ENCODE data around the gene C5orf22. TPM values are rescaled to one million over a fixed set of nuclear protein-coding genes. Genes with fewer than 3 reads are reported as not detected.
"Not testable (repeated sequence)": the region's sequence is repeated elsewhere in the genome, so short reads cannot be mapped to it uniquely, and the experiment has no call there.

The C5orf22 gene
- total RNA-seq, 1 experiment from 2014 or later = 28.9 TPM

- Histone ChIP-seq H3K4me3 (ENCODE audit: insufficient read depth, low read depth, low read length) (peak overlapping the region; percentile 90), H3K36me3 (replicated peaks; ENCODE audit: control insufficient read depth, insufficient read depth, low read length) (peaks cover 21% of the 10 kb centered on the region), H3K27me3 (ENCODE audit: control insufficient read depth, insufficient read depth, low read length) (no peaks in the 10 kb centered on the region)
- DNase-seq = no peak
Observed at GRCh38 chr5:31530541-31531265, 1.4 kb upstream of the C5orf22 start.

- Histone ChIP-seq H3K4me3 (ENCODE audit: insufficient read depth, low read depth, low read length) (peak overlapping the region; percentile 90), H3K36me3 (replicated peaks; ENCODE audit: control insufficient read depth, insufficient read depth, low read length) (peaks cover 19% of the 10 kb centered on the region), H3K27me3 (ENCODE audit: control insufficient read depth, insufficient read depth, low read length) (no peaks in the 10 kb centered on the region)
- no peak for DNase-seq
Observed at GRCh38 chr5:31531543-31531887, 586 bp upstream of the C5orf22 start.

- DNase-seq = no peak
- Histone ChIP-seq H3K27me3 (ENCODE audit: control insufficient read depth, insufficient read depth, low read length) (no peaks in the 10 kb centered on the region), H3K36me3 (replicated peaks; ENCODE audit: control insufficient read depth, insufficient read depth, low read length) (peaks cover 11% of the 10 kb centered on the region), H3K4me3 (ENCODE audit: insufficient read depth, low read depth, low read length) (no peak overlapping the region)
Observed at GRCh38 chr5:31534527-31535046, 2.5 kb downstream of the C5orf22 start.

GRCh38 chr5:31536873-31537272, 4.8 kb downstream of the C5orf22 start:
- no peaks in the 10 kb centered on the region for H3K27me3 ChIP-seq (ENCODE audit: control insufficient read depth, insufficient read depth, low read length)
- no peak for DNase-seq
- H3K36me3 ChIP-seq (replicated peaks; ENCODE audit: control insufficient read depth, insufficient read depth, low read length) = peaks cover 14% of the 10 kb centered on the region

GRCh38 chr5:31537349-31537748, 5.2 kb downstream of the C5orf22 start:
- Histone ChIP-seq H3K27me3 (ENCODE audit: control insufficient read depth, insufficient read depth, low read length) (no peaks in the 10 kb centered on the region), H3K4me3 (ENCODE audit: insufficient read depth, low read depth, low read length) (no peak overlapping the region), H3K36me3 (replicated peaks; ENCODE audit: control insufficient read depth, insufficient read depth, low read length) (peaks cover 14% of the 10 kb centered on the region)
- no peak for DNase-seq

More at GRCh38 chr5:31536873-31537272, 4.8 kb downstream of the C5orf22 start:
- H3K4me3 ChIP-seq (ENCODE audit: insufficient read depth, low read depth, low read length) = no peak overlapping the region

GRCh38 chr5:31537851-31538250, 5.8 kb downstream of the C5orf22 start:
- H3K4me3 ChIP-seq (ENCODE audit: insufficient read depth, low read depth, low read length) = no peak overlapping the region
- no peaks in the 10 kb centered on the region for H3K27me3 ChIP-seq (ENCODE audit: control insufficient read depth, insufficient read depth, low read length)
- H3K36me3 ChIP-seq (replicated peaks; ENCODE audit: control insufficient read depth, insufficient read depth, low read length) = peaks cover 14% of the 10 kb centered on the region
- DNase-seq = no peak

- not testable (repeated sequence) for H3K4me3 ChIP-seq (ENCODE audit: insufficient read depth, low read depth, low read length); H3K27me3 ChIP-seq (ENCODE audit: control insufficient read depth, insufficient read depth, low read length); H3K36me3 ChIP-seq (replicated peaks; ENCODE audit: control insufficient read depth, insufficient read depth, low read length); DNase-seq
Observed at GRCh38 chr5:31549114-31549513, 17.0 kb downstream of the C5orf22 start.

- Histone ChIP-seq H3K27me3 (ENCODE audit: control insufficient read depth, insufficient read depth, low read length) (no peaks in the 10 kb centered on the region), H3K4me3 (ENCODE audit: insufficient read depth, low read depth, low read length) (no peak overlapping the region), H3K36me3 (replicated peaks; ENCODE audit: control insufficient read depth, insufficient read depth, low read length) (peaks cover 5% of the 10 kb centered on the region)
- DNase-seq = peak; percentile 21
Observed at GRCh38 chr5:31551878-31552277, 19.8 kb downstream of the C5orf22 start.

- H3K4me3 ChIP-seq (ENCODE audit: insufficient read depth, low read depth, low read length) = no peak overlapping the region
Observed at GRCh38 chr5:31553863-31554262, 21.8 kb downstream of the C5orf22 start.

GRCh38 chr5:31554552-31554951, 22.5 kb downstream of the C5orf22 start:
- no peak for DNase-seq
- Histone ChIP-seq H3K4me3 (ENCODE audit: insufficient read depth, low read depth, low read length) (no peak overlapping the region), H3K36me3 (replicated peaks; ENCODE audit: control insufficient read depth, insufficient read depth, low read length) (peaks cover 2% of the 10 kb centered on the region), H3K27me3 (ENCODE audit: control insufficient read depth, insufficient read depth, low read length) (no peaks in the 10 kb centered on the region)

More at GRCh38 chr5:31553863-31554262, 21.8 kb downstream of the C5orf22 start:
- Histone ChIP-seq H3K36me3 (replicated peaks; ENCODE audit: control insufficient read depth, insufficient read depth, low read length) (peaks cover 2% of the 10 kb centered on the region), H3K27me3 (ENCODE audit: control insufficient read depth, insufficient read depth, low read length) (no peaks in the 10 kb centered on the region)
- no peak for DNase-seq

GRCh38 chr5:31556461-31556860, 24.4 kb downstream of the C5orf22 start:
- DNase-seq = no peak
- H3K4me3 ChIP-seq (ENCODE audit: insufficient read depth, low read depth, low read length) = no peak overlapping the region
- peaks cover 2% of the 10 kb centered on the region for H3K36me3 ChIP-seq (replicated peaks; ENCODE audit: control insufficient read depth, insufficient read depth, low read length)
- no peaks in the 10 kb centered on the region for H3K27me3 ChIP-seq (ENCODE audit: control insufficient read depth, insufficient read depth, low read length)

- no peaks in the 10 kb centered on the region for H3K27me3 ChIP-seq (ENCODE audit: control insufficient read depth, insufficient read depth, low read length)
- DNase-seq = no peak
- no peaks in the 10 kb centered on the region for H3K36me3 ChIP-seq (replicated peaks; ENCODE audit: control insufficient read depth, insufficient read depth, low read length)
- no peak overlapping the region for H3K4me3 ChIP-seq (ENCODE audit: insufficient read depth, low read depth, low read length)
Observed at GRCh38 chr5:31559942-31560341, 27.8 kb downstream of the C5orf22 start.

- Histone ChIP-seq H3K4me3 (ENCODE audit: insufficient read depth, low read depth, low read length) (no peak overlapping the region), H3K27me3 (ENCODE audit: control insufficient read depth, insufficient read depth, low read length) (no peaks in the 10 kb centered on the region), H3K36me3 (replicated peaks; ENCODE audit: control insufficient read depth, insufficient read depth, low read length) (no peaks in the 10 kb centered on the region)
- no peak for DNase-seq
Observed at GRCh38 chr5:31561946-31562345, 29.8 kb downstream of the C5orf22 start.

- no peaks in the 10 kb centered on the region for H3K36me3 ChIP-seq (replicated peaks; ENCODE audit: control insufficient read depth, insufficient read depth, low read length)
- H3K27me3 ChIP-seq (ENCODE audit: control insufficient read depth, insufficient read depth, low read length) = no peaks in the 10 kb centered on the region
- H3K4me3 ChIP-seq (ENCODE audit: insufficient read depth, low read depth, low read length) = no peak overlapping the region
- no peak for DNase-seq
Observed at GRCh38 chr5:31563216-31563615, 31.1 kb downstream of the C5orf22 start.

- not testable (repeated sequence) for DNase-seq; H3K36me3 ChIP-seq (replicated peaks; ENCODE audit: control insufficient read depth, insufficient read depth, low read length); H3K4me3 ChIP-seq (ENCODE audit: insufficient read depth, low read depth, low read length); H3K27me3 ChIP-seq (ENCODE audit: control insufficient read depth, insufficient read depth, low read length)
Observed at GRCh38 chr5:31566362-31566761, 34.3 kb downstream of the C5orf22 start.

All from H7 (cell line).